LNCAP (cell line): ENCODE measurements around the gene PTPN4.

Source experiments
- TF ChIP-seq, protein P1 (sequence below): fragments of 450-650 bp; IDR thresholded peaks from 2 replicates; pipeline ENCODE4 v1.5.1; 2017; ENCODE audit warnings: mild to moderate bottlenecking

PTPN4 gene

GRCh38 chr2:119836455-119837142 lies 76.9 kb downstream of the PTPN4 start:
- TF ChIP-seq, protein P1, sequence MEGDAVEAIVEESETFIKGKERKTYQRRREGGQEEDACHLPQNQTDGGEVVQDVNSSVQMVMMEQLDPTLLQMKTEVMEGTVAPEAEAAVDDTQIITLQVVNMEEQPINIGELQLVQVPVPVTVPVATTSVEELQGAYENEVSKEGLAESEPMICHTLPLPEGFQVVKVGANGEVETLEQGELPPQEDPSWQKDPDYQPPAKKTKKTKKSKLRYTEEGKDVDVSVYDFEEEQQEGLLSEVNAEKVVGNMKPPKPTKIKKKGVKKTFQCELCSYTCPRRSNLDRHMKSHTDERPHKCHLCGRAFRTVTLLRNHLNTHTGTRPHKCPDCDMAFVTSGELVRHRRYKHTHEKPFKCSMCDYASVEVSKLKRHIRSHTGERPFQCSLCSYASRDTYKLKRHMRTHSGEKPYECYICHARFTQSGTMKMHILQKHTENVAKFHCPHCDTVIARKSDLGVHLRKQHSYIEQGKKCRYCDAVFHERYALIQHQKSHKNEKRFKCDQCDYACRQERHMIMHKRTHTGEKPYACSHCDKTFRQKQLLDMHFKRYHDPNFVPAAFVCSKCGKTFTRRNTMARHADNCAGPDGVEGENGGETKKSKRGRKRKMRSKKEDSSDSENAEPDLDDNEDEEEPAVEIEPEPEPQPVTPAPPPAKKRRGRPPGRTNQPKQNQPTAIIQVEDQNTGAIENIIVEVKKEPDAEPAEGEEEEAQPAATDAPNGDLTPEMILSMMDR = no peak

- TF ChIP-seq, protein P1 = no peak
Measured at GRCh38 chr2:119837350-119837749, 77.6 kb downstream of the PTPN4 start.

DNA sequence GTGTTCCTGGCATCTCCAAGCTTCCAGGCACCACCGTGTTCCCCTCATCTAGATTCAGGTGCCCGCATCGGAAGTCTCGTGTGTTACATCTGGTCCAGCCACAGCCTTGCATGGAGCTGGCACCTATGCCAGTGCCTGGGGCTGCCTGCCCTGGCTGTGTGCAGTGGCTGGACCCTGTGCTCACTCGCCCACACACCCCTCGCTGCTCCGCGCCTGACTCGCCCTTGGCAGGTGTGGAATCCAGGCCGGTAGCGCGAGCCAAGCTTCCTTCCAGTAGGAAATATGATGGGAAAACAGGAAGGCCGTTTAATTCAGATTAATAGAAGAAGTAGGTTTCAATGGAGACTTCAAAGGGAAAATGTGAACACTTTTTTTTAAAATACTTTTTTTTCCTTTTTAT lies 78.0 kb downstream of the PTPN4 start:
- TF ChIP-seq, protein P1 = no peak

GRCh38 chr2:119838179-119838578 lies 78.5 kb downstream of the PTPN4 start:
- TF ChIP-seq, protein P1 = no peak

GRCh38 chr2:119841550-119841949 lies 81.8 kb downstream of the PTPN4 start:
- TF ChIP-seq, protein P1 = no peak

DNA sequence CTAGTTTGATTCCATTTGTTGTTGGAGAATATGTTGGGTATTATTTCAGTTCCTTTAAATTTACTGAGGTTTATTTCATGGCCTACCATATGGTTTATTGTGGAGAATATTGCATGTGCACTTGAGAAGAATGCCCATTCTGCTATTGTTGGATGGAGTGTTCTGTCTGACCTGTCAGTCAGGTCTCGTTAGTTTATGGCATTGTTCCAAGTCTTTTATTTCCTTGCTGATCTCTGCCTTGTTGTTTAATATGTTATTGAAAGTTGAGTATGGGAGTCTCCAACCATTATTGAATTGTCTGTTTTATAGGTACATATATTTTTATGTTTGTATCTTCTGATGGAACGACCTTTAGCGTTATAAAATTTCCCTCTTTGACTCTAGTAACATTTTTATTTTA lies 86.3 kb downstream of the PTPN4 start:
- TF ChIP-seq, protein P1 = no peak

- TF ChIP-seq, protein P1 = no peak
Measured at GRCh38 chr2:119849838-119850565, 90.3 kb downstream of the PTPN4 start.
